IPS DF 4.7 (cell line): ENCODE data around the gene PLAC9.

ENCODE experiments used
- DNase-seq: peaks from one replicate; pipeline ENCODE4 v3.0.0-alpha.2; 2013; ENCODE audit warnings: low spot score; ENCODE audit errors: extremely low read depth

Gene PLAC9

GRCh38 chr10:80182986-80183385 lies 50.5 kb downstream of the PLAC9 start:
- DNase-seq = no peak

GRCh38 chr10:80183436-80183835 lies 50.9 kb downstream of the PLAC9 start:
- DNase-seq = no peak

GRCh38 chr10:80184291-80184690 lies 51.8 kb downstream of the PLAC9 start:
- no peak for DNase-seq

GRCh38 chr10:80185578-80186299 lies 53.2 kb downstream of the PLAC9 start:
- no peak for DNase-seq

- DNase-seq = no peak
Measured at GRCh38 chr10:80186364-80187012, 54.0 kb downstream of the PLAC9 start.

GRCh38 chr10:80187060-80187459 lies 54.5 kb downstream of the PLAC9 start:
- no peak for DNase-seq

GRCh38 chr10:80187465-80188409 lies 55.2 kb downstream of the PLAC9 start:
- DNase-seq = no peak

GRCh38 chr10:80188713-80189112 lies 56.2 kb downstream of the PLAC9 start:
- no peak for DNase-seq

- DNase-seq = no peak
Measured at GRCh38 chr10:80191589-80192270, 59.2 kb downstream of the PLAC9 start.

- no peak for DNase-seq
Measured at GRCh38 chr10:80192553-80192952, 60.0 kb downstream of the PLAC9 start.

- no peak for DNase-seq
Measured at GRCh38 chr10:80194373-80195045, 62.0 kb downstream of the PLAC9 start.
